HepG2 (cell line): Measurements from ENCODE around the gene ART3. TPM values are rescaled to one million over a fixed set of nuclear protein-coding genes. Genes with fewer than 3 reads are reported as not detected.

ENCODE experiments used
- FIP1L1 ChIP-seq: fragments of 200-400 bp; formaldehyde crosslinking; IDR thresholded peaks from 2 replicates; pipeline ENCODE4 v1.6.1; 2018; ENCODE audit warnings: low read depth, mild to moderate bottlenecking, low read length, moderate library complexity, borderline replicate concordance; ENCODE audit not compliant: insufficient read depth
- HMGXB3 ChIP-seq: sonication (generic); formaldehyde crosslinking; IDR thresholded peaks from 2 replicates; pipeline ENCODE4 v1.4.0; 2020; ENCODE audit warnings: missing genetic modification reagents, borderline replicate concordance
- MTA3 ChIP-seq: sonication (generic); formaldehyde crosslinking; IDR thresholded peaks from 2 replicates; pipeline ENCODE4 v1.4.0; 2020; ENCODE audit warnings: missing genetic modification reagents
- PAX8 ChIP-seq: sonication (generic); formaldehyde crosslinking; IDR thresholded peaks from 2 replicates; pipeline ENCODE4 v1.8.0; 2022; ENCODE audit warnings: mild to moderate bottlenecking, missing genetic modification reagents, borderline replicate concordance
- POGZ ChIP-seq: sonication (generic); formaldehyde crosslinking; IDR thresholded peaks from 2 replicates; pipeline ENCODE4 v1.4.0; 2020; ENCODE audit warnings: mild to moderate bottlenecking, missing genetic modification reagents
- SAFB2 ChIP-seq: sonication (generic); formaldehyde crosslinking; IDR thresholded peaks from 2 replicates; pipeline ENCODE4 v1.5.1; 2020; ENCODE audit warnings: missing genetic modification reagents, low read depth, mild to moderate bottlenecking, borderline replicate concordance
- SCMH1 ChIP-seq: sonication (generic); formaldehyde crosslinking; IDR thresholded peaks from 2 replicates; pipeline ENCODE4 v1.9.0; 2021; ENCODE audit warnings: missing genetic modification reagents, mild to moderate bottlenecking, borderline replicate concordance
- TBL1XR1 ChIP-seq: fragments of 150-350 bp; IDR thresholded peaks from 2 replicates; pipeline ENCODE4 v1.6.1; 2014; ENCODE audit warnings: borderline replicate concordance, low read length; ENCODE audit not compliant: partially characterized antibody
- ZC3H13 ChIP-seq: sonication (generic); formaldehyde crosslinking; IDR thresholded peaks from 2 replicates; pipeline ENCODE4 v1.8.1; 2023; ENCODE audit warnings: mild to moderate bottlenecking, missing genetic modification reagents, moderate library complexity
- ZFP82 ChIP-seq: sonication (generic); formaldehyde crosslinking; IDR thresholded peaks from 2 replicates; pipeline ENCODE4 v1.5.1; 2020; ENCODE audit warnings: mild to moderate bottlenecking, missing genetic modification reagents, borderline replicate concordance
- ZFY ChIP-seq: sonication (generic); formaldehyde crosslinking; IDR thresholded peaks from 2 replicates; pipeline ENCODE4 v1.4.0; 2020; ENCODE audit warnings: missing genetic modification reagents
- ZNF121 ChIP-seq: sonication (generic); formaldehyde crosslinking; IDR thresholded peaks from 2 replicates; pipeline ENCODE4 v1.5.0; 2020; ENCODE audit warnings: mild to moderate bottlenecking, missing genetic modification reagents
- ZNF260 ChIP-seq: sonication (generic); formaldehyde crosslinking; IDR thresholded peaks from 2 replicates; pipeline ENCODE4 v1.4.0; 2020; ENCODE audit warnings: missing genetic modification reagents, low read depth, mild to moderate bottlenecking, borderline replicate concordance
- ZNF282 ChIP-seq: fragments of 450-650 bp; IDR thresholded peaks from 2 replicates; pipeline ENCODE4 v1.6.1; 2018; ENCODE audit not compliant: partially characterized antibody
- ZNF496 ChIP-seq: sonication (generic); formaldehyde crosslinking; IDR thresholded peaks from 2 replicates; pipeline ENCODE4 v1.8.1; 2023; ENCODE audit warnings: mild to moderate bottlenecking, moderate library complexity, missing genetic modification reagents; ENCODE audit not compliant: insufficient replicate concordance
- ZNF563 ChIP-seq: sonication (generic); formaldehyde crosslinking; IDR thresholded peaks from 2 replicates; pipeline ENCODE4 v1.8.0; 2022; ENCODE audit warnings: mild to moderate bottlenecking, moderate library complexity, missing genetic modification reagents
- ZNF569 ChIP-seq: sonication (generic); formaldehyde crosslinking; IDR thresholded peaks from 2 replicates; pipeline ENCODE4 v1.5.0; 2020; ENCODE audit warnings: mild to moderate bottlenecking, missing genetic modification reagents, moderate library complexity, borderline replicate concordance
- ZNF746 ChIP-seq: sonication (generic); formaldehyde crosslinking; IDR thresholded peaks from 2 replicates; pipeline ENCODE4 v1.8.0; 2022; ENCODE audit warnings: mild to moderate bottlenecking, missing genetic modification reagents
- ZNF790 ChIP-seq: sonication (generic); formaldehyde crosslinking; IDR thresholded peaks from 2 replicates; pipeline ENCODE4 v1.8.0; 2022; ENCODE audit warnings: missing genetic modification reagents, mild to moderate bottlenecking, borderline replicate concordance
- ZUFSP ChIP-seq: sonication (generic); formaldehyde crosslinking; IDR thresholded peaks from 2 replicates; pipeline ENCODE4 v1.9.0; 2021; ENCODE audit warnings: missing genetic modification reagents, mild to moderate bottlenecking, borderline replicate concordance
- polyA plus RNA-seq, 8 experiments: library from polyadenylated mRNA; depleted of rRNA in 3 of 8; stranded (reverse) in 7 of 8; unstranded in 1 of 8; fragments of >200 nt; fragmentation: Illumina TruSeq in 4 of 8; extraction: Trizol in 4 of 8; gene quantifications; 2 replicates each; pipeline versions ENCODE4 v1.2.1 to v1.2.3, GENCODE V29; 2011 to 2016; ENCODE audit warnings: low read depth in 4 of 8, missing spikeins in 1 of 8, mixed read lengths in 1 of 8; ENCODE audit not compliant: insufficient read depth in 1 of 8
- total RNA-seq, 5 experiments: library from RNA; depleted of rRNA; stranded (reverse); fragments of >200 nt; fragmentation: Illumina TruSeq; extraction: Trizol; gene quantifications; 2 replicates each; pipeline ENCODE4 v1.2.3, GENCODE V29; 2016; ENCODE audit warnings: low read depth in 1 of 5
- TF ChIP-seq, protein P1 (sequence below): sonication (generic); formaldehyde crosslinking; IDR thresholded peaks from 2 replicates; pipeline ENCODE4 v1.8.1; 2023; ENCODE audit warnings: mild to moderate bottlenecking, missing genetic modification reagents

Gene ART3
- total and polyA plus RNA-seq, 2 of the 13 experiments (the other 11 are each of a cell fraction or from before 2014, with no cell fraction given), result not detected

GRCh38 chr4:76148142-76148865, 73.8 kb downstream of the ART3 start, which contains the start of gene NUP54 (continued):
- TF ChIP-seq SCMH1 (CRISPR knock-in tag) (no peak), MTA3 (CRISPR knock-in tag) (no peak), ZC3H13 (CRISPR knock-in tag) (peak; percentile 83), ZFP82 (CRISPR knock-in tag) (no peak; the same call in 1 of the 2 replicates), HMGXB3 (CRISPR knock-in tag) (peak; percentile 74; the same call in 1 of the 2 replicates), ZNF746 (CRISPR knock-in tag) (peak; percentile 35; the same call in 1 of the 2 replicates), ZNF496 (CRISPR knock-in tag) (no peak), ZNF260 (no peak), ZNF121 (no peak; the same call in 1 of the 2 replicates), ZNF282 (no peak), ZNF563 (CRISPR knock-in tag) (peak; percentile 94), TBL1XR1 (peak; percentile 64), ZNF790 (CRISPR knock-in tag) (peak; percentile 57; the same call in 1 of the 2 replicates), POGZ (CRISPR knock-in tag) (peak; percentile 97), ZFY (CRISPR knock-in tag) (peak; percentile 98), ZUFSP (no peak), FIP1L1 (peak; percentile 89; the same call in 1 of the 2 replicates), SAFB2 (peak; percentile 91; the same call in 1 of the 2 replicates), ZNF569 (CRISPR knock-in tag) (no peak), PAX8 (no peak)
- TF ChIP-seq, protein P1, sequence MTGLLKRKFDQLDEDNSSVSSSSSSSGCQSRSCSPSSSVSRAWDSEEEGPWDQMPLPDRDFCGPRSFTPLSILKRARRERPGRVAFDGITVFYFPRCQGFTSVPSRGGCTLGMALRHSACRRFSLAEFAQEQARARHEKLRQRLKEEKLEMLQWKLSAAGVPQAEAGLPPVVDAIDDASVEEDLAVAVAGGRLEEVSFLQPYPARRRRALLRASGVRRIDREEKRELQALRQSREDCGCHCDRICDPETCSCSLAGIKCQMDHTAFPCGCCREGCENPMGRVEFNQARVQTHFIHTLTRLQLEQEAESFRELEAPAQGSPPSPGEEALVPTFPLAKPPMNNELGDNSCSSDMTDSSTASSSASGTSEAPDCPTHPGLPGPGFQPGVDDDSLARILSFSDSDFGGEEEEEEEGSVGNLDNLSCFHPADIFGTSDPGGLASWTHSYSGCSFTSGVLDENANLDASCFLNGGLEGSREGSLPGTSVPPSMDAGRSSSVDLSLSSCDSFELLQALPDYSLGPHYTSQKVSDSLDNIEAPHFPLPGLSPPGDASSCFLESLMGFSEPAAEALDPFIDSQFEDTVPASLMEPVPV (CRISPR knock-in tag), result peak; percentile 94
